NCI-H2196 treated with DMSO at 0.1 percent for 48 hours (cell line): ENCODE results near the gene CCHCR1.

Experiments used
- DNase-seq: peaks from one replicate; lab custom pipeline; 2025; ENCODE audit not compliant: unreplicated experiment; lab: John Stamatoyannopoulos, UW

Gene CCHCR1

DNA sequence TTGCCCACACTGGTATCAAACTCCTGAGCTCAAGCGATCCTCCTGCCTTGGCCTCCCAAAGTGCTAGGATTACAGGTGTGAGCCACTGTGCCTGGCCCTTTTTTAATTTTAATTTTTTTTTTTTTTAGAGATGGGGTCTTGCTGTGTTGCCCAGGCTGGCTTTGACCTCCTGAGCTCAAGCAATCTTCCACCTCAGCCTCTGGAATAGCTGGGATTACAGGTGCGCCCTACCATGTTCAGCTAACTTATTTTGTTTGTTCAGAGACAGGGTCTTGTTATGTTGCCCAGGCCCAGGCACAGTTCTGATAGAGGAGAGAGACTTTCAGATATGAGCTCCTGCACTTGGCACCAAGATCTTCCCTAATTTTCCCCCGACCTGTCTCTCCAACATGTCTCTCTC, 26.9 kb downstream of the CCHCR1 start:
- no peak for DNase-seq

GRCh38 chr6:31129130-31129529, 28.5 kb downstream of the CCHCR1 start:
- DNase-seq = peak; percentile 12

GRCh38 chr6:31128093-31128676, 29.4 kb downstream of the CCHCR1 start:
- DNase-seq = peak; percentile 10

DNA sequence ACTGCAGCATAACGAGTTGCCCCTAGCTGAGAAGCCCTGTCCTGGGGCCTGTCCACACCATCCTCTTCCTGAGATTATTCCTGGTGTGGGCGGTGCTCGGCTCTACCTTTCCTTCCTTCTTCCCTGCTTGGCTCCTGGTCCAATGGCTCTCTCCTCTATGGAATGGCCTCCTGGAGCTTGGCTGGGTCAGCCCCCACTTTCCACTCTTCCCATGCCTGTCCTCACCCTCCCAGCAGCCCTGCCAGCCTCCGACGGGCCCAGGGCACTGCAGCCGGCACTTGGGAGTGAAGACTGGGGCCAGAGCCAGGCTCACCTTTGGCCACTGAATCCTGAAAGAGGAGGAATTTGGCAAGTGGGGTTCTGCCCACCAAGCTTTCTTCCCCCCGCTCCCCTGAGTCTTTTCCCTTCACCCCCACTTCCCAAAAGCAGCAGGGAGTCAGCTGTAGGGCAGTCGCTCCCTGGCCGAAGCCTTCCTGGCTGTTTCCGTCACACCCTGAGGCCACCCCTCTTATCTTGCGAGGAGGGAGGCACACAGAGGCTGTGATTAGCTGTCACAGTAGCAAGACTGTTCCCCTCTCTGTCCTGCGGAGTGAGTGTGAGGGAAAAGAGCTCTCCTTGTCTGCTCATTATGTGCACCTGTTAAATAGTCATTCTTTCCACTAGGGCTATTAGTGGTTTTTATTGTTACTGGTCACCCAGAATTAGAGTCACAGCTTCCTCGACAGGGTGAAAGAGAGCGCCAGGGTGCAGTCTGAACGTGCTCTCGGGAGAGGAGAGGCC, 31.0 kb downstream of the CCHCR1 start:
- no peak for DNase-seq

GRCh38 chr6:31125586-31126363, 31.8 kb downstream of the CCHCR1 start:
- no peak for DNase-seq

DNA sequence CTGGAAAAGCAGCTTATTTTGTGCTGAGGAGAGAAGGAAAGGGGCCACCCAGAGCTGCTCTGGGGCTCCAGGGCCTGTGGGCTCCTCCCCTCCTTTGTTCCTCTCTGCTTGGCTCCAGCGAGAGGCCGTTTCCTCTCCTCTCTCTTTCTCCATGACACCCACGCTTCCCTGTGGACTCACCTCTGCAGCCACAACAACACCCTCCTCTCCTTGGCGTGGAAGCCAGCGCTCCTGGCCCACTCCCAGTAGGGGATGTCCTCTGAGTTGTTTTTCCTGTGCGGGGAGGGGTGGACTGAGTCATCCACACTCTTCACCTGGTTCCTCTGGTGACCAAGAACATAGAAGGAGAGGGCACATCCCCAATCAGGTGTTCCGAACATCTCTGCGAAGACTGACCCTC, 32.4 kb downstream of the CCHCR1 start:
- DNase-seq = no peak

DNA sequence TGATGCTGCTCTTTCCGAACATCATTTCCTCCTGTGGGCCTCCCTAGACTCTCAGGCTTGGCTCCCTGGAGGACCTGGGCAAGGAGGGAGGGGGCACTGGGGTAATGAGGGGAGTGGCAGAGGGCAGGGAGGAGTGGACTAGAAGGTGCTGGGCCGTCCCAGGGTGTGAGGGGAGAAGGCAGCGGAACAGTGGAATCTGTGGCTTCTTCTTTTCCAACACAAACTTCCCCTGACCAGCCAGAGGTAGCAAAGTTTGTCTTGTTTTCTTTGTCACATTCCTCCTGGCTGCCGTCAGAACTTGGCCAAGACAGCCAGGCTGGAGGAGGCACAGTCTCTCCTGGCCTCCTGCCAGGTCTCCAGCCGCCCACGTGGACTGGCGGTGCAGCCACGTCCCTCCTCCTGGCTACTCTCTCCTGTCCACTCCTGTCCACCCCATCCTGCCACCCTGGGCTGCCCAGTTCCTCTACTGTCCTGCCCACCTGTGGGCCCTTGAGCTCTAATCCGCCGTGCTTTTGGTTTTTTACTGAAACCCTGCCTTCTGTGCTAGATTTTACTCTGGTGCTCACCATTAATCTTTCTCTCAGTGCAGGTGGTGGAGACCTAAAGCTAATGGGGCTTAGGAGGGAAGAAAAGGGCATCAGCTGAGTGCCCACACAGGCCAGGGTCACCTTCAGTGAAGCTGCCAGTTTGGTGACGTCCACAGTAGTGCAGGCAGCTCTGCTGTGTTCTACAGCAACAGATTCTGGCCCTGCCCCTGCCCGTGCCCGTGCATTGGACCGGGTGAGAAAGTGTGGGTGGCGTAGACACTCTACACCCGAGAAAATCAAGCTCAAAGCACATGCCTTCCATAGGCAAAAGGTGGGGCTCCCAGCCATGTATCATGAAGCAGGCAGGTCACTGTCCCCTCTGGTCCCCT, 34.6 kb downstream of the CCHCR1 start:
- peak; percentile 21 for DNase-seq

DNA sequence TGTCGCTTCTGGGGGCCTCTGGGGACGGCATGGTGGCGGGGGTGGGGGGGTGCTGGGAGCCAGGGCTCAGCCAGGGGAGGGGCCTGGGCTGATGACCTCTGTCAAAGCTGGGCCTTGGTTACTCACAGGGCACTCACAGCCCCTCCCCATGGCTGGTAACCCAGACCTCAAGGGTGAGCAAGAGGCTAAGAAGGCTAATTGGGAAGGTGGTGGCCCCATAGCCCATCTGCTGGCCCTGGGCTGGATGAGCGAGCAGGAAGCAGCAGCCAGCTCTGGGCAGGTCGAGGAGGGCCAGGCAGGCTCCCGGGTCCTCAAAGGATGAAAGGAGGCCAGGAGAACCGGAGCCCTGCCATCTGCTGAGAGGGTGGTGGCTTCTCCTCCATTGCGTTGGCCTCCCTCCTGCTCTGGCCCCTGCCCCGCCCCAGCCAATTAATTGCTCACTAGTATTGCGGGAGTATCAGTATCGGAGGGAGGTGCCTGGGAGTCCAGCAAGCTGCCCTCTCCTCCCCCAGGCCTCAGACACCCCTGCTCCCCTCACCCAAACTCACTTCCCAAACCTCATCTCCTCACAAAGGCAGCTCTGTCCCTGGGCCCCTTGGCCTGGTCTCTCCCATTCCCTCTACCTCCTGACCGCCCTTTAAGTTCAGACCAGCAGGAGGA, 36.3 kb downstream of the CCHCR1 start:
- no peak for DNase-seq

- DNase-seq = no peak
Observed at GRCh38 chr6:31120151-31120915, 37.3 kb downstream of the CCHCR1 start, which contains the start of gene CDSN. Gene CDSN (minus strand): TSS chr6:31120446. CDS start chr6:31120419, 27 bp downstream.

GRCh38 chr6:31118178-31118577, 39.4 kb downstream of the CCHCR1 start:
- DNase-seq = no peak

- DNase-seq = no peak
Observed at GRCh38 chr6:31116661-31117385, 40.8 kb downstream of the CCHCR1 start.

- no peak for DNase-seq
Observed at GRCh38 chr6:31115941-31116560, 41.6 kb downstream of the CCHCR1 start.

DNA sequence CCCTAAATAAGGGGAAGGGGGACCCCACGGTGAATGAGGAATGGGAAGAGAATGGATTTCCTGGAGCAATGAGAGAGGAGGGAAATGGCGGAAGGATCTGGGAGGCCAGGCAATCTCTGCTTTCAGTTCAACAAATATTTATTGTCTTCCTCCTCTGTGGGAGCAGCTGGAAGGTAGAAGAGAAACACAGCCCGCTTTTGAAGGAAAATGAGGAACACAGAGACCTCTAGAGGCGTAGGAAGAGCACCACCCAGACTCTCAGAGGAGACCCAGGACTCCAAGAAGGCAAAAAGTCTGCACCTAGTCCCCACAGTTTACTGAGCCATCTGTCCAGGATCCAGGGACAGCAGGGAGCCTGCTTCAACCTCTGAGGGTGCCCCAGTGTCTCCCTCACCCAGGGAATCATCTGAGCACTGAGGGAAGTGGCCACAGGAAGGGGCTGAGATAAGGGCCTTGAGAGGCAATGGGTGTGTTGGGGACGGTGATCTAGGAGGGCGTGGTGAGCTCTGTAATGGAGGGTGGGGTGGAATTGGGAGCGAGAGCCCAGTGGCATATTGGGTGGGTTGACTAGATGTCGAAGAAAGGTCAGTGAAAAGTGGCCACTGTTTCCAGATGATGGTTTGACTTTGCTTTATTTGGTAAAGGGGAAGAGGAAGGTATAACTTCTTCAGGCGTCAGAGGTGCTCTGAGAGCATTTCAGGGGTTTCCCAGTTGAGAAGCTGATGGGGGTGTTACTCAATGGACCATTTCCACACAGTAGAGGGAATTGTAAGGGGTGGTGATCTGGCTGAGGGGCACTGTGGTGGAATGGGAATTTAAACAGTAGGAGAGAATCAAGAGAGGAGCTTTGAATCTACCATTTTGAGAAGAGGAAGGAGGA, 42.4 kb downstream of the CCHCR1 start:
- DNase-seq = no peak

- no peak for DNase-seq
Observed at GRCh38 chr6:31114541-31114878, 43.1 kb downstream of the CCHCR1 start, which contains the start of gene PSORS1C1. Gene PSORS1C1 (plus strand): TSS chr6:31114800. CDS start chr6:31129633, 14,833 bp downstream.

DNA sequence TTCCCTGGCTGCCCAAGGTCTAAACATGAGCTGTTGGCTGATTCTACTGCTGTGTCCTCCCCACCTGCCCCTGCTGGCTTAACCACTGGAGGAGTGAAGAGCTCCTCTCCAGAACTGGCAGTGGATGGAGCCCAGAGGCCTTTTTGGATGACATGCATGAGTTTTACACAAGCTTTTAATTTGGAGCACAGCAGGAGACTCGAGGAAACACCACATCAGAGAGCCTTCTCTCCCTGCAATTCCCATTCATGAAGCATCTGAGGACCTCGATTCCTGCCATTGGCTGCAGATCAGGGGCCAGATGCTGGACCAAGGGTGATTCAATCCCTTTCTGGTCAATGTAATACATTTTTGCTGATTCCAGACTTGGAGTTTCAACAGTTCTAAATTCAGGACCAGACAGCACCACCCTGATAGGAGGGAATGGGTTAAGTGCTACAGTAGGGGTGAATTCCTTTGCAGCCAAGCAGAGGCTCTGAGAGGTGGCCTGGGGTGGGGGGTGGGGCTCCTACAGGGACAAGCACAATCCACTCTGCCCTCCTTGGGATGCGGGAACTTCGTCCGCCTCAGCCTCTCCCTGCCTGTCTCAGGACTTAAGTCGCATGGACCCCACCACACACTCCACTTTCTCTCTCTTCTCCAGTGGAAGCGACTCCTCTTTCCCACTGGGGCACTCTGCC, 43.6 kb downstream of the CCHCR1 start:
- no peak for DNase-seq

GRCh38 chr6:31112478-31112877, 45.1 kb downstream of the CCHCR1 start, which contains the start of gene C6orf15:
Gene C6orf15 (minus strand): TSS chr6:31112575. CDS start chr6:31112555, 20 bp downstream.
- DNase-seq = no peak

- DNase-seq = no peak
Observed at GRCh38 chr6:31111712-31112111, 45.9 kb downstream of the CCHCR1 start.
